ENCODE data around the gene MCOLN1. TPM values are rescaled to one million over a fixed set of nuclear protein-coding genes. Genes with fewer than 3 reads are reported as not detected.

The MCOLN1 gene
- total and polyA plus RNA-seq, 2 experiments from 2014 or later: 7.2 to 16.1 TPM

- ATAC-seq: no peak
- no peaks in the 10 kb centered on the region for H3K4me1 ChIP-seq (ENCODE audit: insufficient read depth)
- H3K79me2 ChIP-seq (replicated peaks; ENCODE audit: insufficient read depth): no peaks in the 10 kb centered on the region
- no peaks in the 10 kb centered on the region for H3F3A ChIP-seq (replicated peaks; ENCODE audit: low read depth)
- H3K4me3 ChIP-seq: no peak overlapping the region
- H3K36me3 ChIP-seq (ENCODE audit: insufficient read depth): peaks cover 8% of the 10 kb centered on the region; the same call in 1 of the 2 replicates
- no peak overlapping the region for H3K27ac Mint-ChIP-seq
- peaks cover 7% of the 10 kb centered on the region for H3K27me3 Mint-ChIP-seq (ENCODE audit: insufficient read depth, low read depth, poor library complexity)
- H2AFZ ChIP-seq: no peak overlapping the region
- no peaks in the 10 kb centered on the region; the same call in 1 of the 3 replicates for H3K9me3 Mint-ChIP-seq
- no peak for DNase-seq (ENCODE audit: low spot score)
- H3K36me3 Mint-ChIP-seq (ENCODE audit: low read depth): peaks cover 37% of the 10 kb centered on the region
- H3K4me1 Mint-ChIP-seq: no peaks in the 10 kb centered on the region
- H3K27ac ChIP-seq (ENCODE audit: low read depth): no peak overlapping the region
- H3K27me3 ChIP-seq (ENCODE audit: insufficient read depth): no peaks in the 10 kb centered on the region
- H3K9me2 ChIP-seq (ENCODE audit: insufficient read depth): no peaks in the 10 kb centered on the region
- TF ChIP-seq EZH2phosphoT487 (IDR thresholded peaks at IDR 0.05; ENCODE audit: unreplicated experiment) (no peak), ZNF331 (CRISPR knock-in tag; IDR thresholded peaks at IDR 0.05; ENCODE audit: low read depth) (no peak), EZH2 (IDR thresholded peaks at IDR 0.05; ENCODE audit: low read depth, unreplicated experiment) (no peak), NANOG (IDR thresholded peaks at IDR 0.05; ENCODE audit: borderline replicate concordance) (no peak), ZNF462 (CRISPR knock-in tag; IDR thresholded peaks at IDR 0.05) (no peak), POLR2AphosphoS5 (IDR thresholded peaks at IDR 0.05; ENCODE audit: low read depth) (no peak), ZNF114 (CRISPR knock-in tag; IDR thresholded peaks at IDR 0.05) (no peak), STAT1 (IDR thresholded peaks at IDR 0.05; ENCODE audit: unreplicated experiment) (no peak), CREB1 (CRISPR knock-in tag; IDR thresholded peaks at IDR 0.05; ENCODE audit: low read depth) (no peak), JUNB (IDR thresholded peaks at IDR 0.05; ENCODE audit: unreplicated experiment) (no peak)
- TF ChIP-seq, protein P1, sequence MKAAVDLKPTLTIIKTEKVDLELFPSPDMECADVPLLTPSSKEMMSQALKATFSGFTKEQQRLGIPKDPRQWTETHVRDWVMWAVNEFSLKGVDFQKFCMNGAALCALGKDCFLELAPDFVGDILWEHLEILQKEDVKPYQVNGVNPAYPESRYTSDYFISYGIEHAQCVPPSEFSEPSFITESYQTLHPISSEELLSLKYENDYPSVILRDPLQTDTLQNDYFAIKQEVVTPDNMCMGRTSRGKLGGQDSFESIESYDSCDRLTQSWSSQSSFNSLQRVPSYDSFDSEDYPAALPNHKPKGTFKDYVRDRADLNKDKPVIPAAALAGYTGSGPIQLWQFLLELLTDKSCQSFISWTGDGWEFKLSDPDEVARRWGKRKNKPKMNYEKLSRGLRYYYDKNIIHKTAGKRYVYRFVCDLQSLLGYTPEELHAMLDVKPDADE (IDR thresholded peaks at IDR 0.05): no peak
- TF ChIP-seq, protein P2, sequence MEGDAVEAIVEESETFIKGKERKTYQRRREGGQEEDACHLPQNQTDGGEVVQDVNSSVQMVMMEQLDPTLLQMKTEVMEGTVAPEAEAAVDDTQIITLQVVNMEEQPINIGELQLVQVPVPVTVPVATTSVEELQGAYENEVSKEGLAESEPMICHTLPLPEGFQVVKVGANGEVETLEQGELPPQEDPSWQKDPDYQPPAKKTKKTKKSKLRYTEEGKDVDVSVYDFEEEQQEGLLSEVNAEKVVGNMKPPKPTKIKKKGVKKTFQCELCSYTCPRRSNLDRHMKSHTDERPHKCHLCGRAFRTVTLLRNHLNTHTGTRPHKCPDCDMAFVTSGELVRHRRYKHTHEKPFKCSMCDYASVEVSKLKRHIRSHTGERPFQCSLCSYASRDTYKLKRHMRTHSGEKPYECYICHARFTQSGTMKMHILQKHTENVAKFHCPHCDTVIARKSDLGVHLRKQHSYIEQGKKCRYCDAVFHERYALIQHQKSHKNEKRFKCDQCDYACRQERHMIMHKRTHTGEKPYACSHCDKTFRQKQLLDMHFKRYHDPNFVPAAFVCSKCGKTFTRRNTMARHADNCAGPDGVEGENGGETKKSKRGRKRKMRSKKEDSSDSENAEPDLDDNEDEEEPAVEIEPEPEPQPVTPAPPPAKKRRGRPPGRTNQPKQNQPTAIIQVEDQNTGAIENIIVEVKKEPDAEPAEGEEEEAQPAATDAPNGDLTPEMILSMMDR (conservative IDR thresholded peaks at IDR 0.05; ENCODE audit: low read depth in 2 of 2): no peak
- TF ChIP-seq, protein P3, sequence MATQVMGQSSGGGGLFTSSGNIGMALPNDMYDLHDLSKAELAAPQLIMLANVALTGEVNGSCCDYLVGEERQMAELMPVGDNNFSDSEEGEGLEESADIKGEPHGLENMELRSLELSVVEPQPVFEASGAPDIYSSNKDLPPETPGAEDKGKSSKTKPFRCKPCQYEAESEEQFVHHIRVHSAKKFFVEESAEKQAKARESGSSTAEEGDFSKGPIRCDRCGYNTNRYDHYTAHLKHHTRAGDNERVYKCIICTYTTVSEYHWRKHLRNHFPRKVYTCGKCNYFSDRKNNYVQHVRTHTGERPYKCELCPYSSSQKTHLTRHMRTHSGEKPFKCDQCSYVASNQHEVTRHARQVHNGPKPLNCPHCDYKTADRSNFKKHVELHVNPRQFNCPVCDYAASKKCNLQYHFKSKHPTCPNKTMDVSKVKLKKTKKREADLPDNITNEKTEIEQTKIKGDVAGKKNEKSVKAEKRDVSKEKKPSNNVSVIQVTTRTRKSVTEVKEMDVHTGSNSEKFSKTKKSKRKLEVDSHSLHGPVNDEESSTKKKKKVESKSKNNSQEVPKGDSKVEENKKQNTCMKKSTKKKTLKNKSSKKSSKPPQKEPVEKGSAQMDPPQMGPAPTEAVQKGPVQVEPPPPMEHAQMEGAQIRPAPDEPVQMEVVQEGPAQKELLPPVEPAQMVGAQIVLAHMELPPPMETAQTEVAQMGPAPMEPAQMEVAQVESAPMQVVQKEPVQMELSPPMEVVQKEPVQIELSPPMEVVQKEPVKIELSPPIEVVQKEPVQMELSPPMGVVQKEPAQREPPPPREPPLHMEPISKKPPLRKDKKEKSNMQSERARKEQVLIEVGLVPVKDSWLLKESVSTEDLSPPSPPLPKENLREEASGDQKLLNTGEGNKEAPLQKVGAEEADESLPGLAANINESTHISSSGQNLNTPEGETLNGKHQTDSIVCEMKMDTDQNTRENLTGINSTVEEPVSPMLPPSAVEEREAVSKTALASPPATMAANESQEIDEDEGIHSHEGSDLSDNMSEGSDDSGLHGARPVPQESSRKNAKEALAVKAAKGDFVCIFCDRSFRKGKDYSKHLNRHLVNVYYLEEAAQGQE (IDR thresholded peaks at IDR 0.05; ENCODE audit: unreplicated experiment): no peak
- H3K4me2 ChIP-seq: no peak overlapping the region
- H4K20me1 ChIP-seq (replicated peaks; ENCODE audit: insufficient read depth): no peaks in the 10 kb centered on the region; the same call in 1 of the 2 replicates
- no peak overlapping the region for H3K4me3 Mint-ChIP-seq
Measured at GRCh38 chr19:7559102-7559501, 36.7 kb downstream of the MCOLN1 start.

Data from GM23338 (cell line).